ENCODE data around the gene PATL1. TPM values are rescaled to one million over a fixed set of nuclear protein-coding genes. Genes with fewer than 3 reads are reported as not detected.
"Not testable (repeated sequence)": the region's sequence is repeated elsewhere in the genome, so short reads cannot be mapped to it uniquely, and the experiment has no call there.

The PATL1 gene
- polyA plus RNA-seq, 1 donor (not counting 4 experiments of a cell fraction or from before 2014, with no cell fraction given) = 31.1 TPM

GRCh38 chr11:59630493-59630892 lies 38.3 kb downstream of the PATL1 start:
- no peak overlapping the region for H3K4me3 ChIP-seq (ENCODE audit: control insufficient read depth in 2 of 3, extremely low read depth in 1 of 3, insufficient read depth in 2 of 3, low read depth in 1 of 3, low read length in 3 of 3)
- FAIRE-seq (no peak), DNase-seq (ENCODE audit: low read depth, low spot score) (no peak)
- no peaks in the 10 kb centered on the region for H3K9me1 ChIP-seq (ENCODE audit: control insufficient read depth, extremely low read depth, insufficient read depth, low read length)
- TF ChIP-seq EZH2 (IDR thresholded peaks at IDR 0.05; ENCODE audit: low read length) (no peak), CTCF (optimal IDR thresholded peaks at IDR 0.05 in 1 of 3, IDR thresholded peaks at IDR 0.05 in 1 of 3, conservative IDR thresholded peaks at IDR 0.05 in 1 of 3; ENCODE audit: extremely low read depth in 1 of 3, insufficient read depth in 2 of 3, low read length in 3 of 3) (no peak)
- H3K27ac ChIP-seq (ENCODE audit: control insufficient read depth, insufficient read depth, low read length) = no peak overlapping the region
- H3K4me2 ChIP-seq (ENCODE audit: control insufficient read depth, extremely low read depth, insufficient read depth, low read depth, low read length) = no peak overlapping the region
- no peak overlapping the region for H2AFZ ChIP-seq (ENCODE audit: control insufficient read depth, low read length)
- dilution Hi-C loops (cut with MboI; ENCODE audit: extremely low pct_ligation_motif_present, low sequenced_read_pairs) = no loop called here
- no peaks in the 10 kb centered on the region for H3K9me3 ChIP-seq (ENCODE audit: control insufficient read depth, low read depth, low read length)
- H3K79me2 ChIP-seq (ENCODE audit: control insufficient read depth, insufficient read depth, low read length) = no peaks in the 10 kb centered on the region
- H3K4me1 ChIP-seq (ENCODE audit: control insufficient read depth, extremely low read depth, insufficient read depth, low read length) = no peaks in the 10 kb centered on the region
- no peaks in the 10 kb centered on the region for H3K36me3 ChIP-seq (ENCODE audit: control insufficient read depth in 2 of 2, extremely low read depth in 1 of 2, insufficient read depth in 2 of 2, low read length in 2 of 2)
- no peaks in the 10 kb centered on the region for H4K20me1 ChIP-seq (ENCODE audit: control insufficient read depth, extremely low read depth, insufficient read depth, low read length)
- no peak overlapping the region for H3K9ac ChIP-seq (ENCODE audit: control insufficient read depth, extremely low read depth, insufficient read depth, low read length)
- H3K27me3 ChIP-seq (ENCODE audit: control insufficient read depth, extremely low read depth, insufficient read depth, low read length) = no peaks in the 10 kb centered on the region

DNA sequence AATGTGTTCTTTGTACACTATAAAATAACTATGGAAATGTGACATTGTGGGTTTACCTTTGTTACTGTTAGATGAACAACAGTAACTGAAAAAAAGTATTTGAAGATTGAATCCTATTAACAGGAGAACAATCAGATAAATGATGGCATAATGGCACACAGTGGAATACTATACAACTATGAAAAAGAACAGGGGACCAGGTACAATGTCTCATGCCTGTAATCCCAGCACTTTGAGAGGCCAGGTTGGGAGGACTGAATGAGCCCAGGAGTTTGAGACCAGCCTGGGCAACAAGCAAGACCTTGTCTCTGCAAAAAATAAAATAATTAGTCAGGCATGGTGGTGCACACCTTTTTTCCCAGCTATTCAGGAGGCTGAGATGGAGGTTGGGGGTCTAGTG lies 38.8 kb downstream of the PATL1 start:
- DNase-seq (ENCODE audit: low read depth, low spot score) = no peak
- no peak overlapping the region for H2AFZ ChIP-seq (ENCODE audit: control insufficient read depth, low read length)
- H4K20me1 ChIP-seq (ENCODE audit: control insufficient read depth, extremely low read depth, insufficient read depth, low read length) = no peaks in the 10 kb centered on the region
- TF ChIP-seq CTCF (optimal IDR thresholded peaks at IDR 0.05 in 1 of 3, IDR thresholded peaks at IDR 0.05 in 1 of 3, conservative IDR thresholded peaks at IDR 0.05 in 1 of 3; ENCODE audit: extremely low read depth in 1 of 3, insufficient read depth in 2 of 3, low read length in 3 of 3) = no peak
- TF ChIP-seq EZH2 (IDR thresholded peaks at IDR 0.05; ENCODE audit: low read length) = no peak
- H3K4me2 ChIP-seq (ENCODE audit: control insufficient read depth, extremely low read depth, insufficient read depth, low read depth, low read length) = no peak overlapping the region
- H3K9me3 ChIP-seq (ENCODE audit: control insufficient read depth, low read depth, low read length) = no peaks in the 10 kb centered on the region
- no peak overlapping the region for H3K9ac ChIP-seq (ENCODE audit: control insufficient read depth, extremely low read depth, insufficient read depth, low read length)
- no peaks in the 10 kb centered on the region for H3K4me1 ChIP-seq (ENCODE audit: control insufficient read depth, extremely low read depth, insufficient read depth, low read length)
- no peak for FAIRE-seq
- H3K36me3 ChIP-seq (ENCODE audit: control insufficient read depth in 2 of 2, extremely low read depth in 1 of 2, insufficient read depth in 2 of 2, low read length in 2 of 2) = no peaks in the 10 kb centered on the region
- no peaks in the 10 kb centered on the region for H3K27me3 ChIP-seq (ENCODE audit: control insufficient read depth, extremely low read depth, insufficient read depth, low read length)
- H3K27ac ChIP-seq (ENCODE audit: control insufficient read depth, insufficient read depth, low read length) = no peak overlapping the region
- H3K4me3 ChIP-seq (ENCODE audit: control insufficient read depth in 2 of 3, extremely low read depth in 1 of 3, insufficient read depth in 2 of 3, low read depth in 1 of 3, low read length in 3 of 3) = no peak overlapping the region
- no peaks in the 10 kb centered on the region for H3K79me2 ChIP-seq (ENCODE audit: control insufficient read depth, insufficient read depth, low read length)
- H3K9me1 ChIP-seq (ENCODE audit: control insufficient read depth, extremely low read depth, insufficient read depth, low read length) = no peaks in the 10 kb centered on the region
- dilution Hi-C loops (cut with MboI; ENCODE audit: extremely low pct_ligation_motif_present, low sequenced_read_pairs) = no loop called here

- FAIRE-seq; dilution Hi-C loops (cut with MboI; ENCODE audit: extremely low pct_ligation_motif_present, low sequenced_read_pairs); DNase-seq (ENCODE audit: low read depth, low spot score); H3K27me3 ChIP-seq (ENCODE audit: control insufficient read depth, extremely low read depth, insufficient read depth, low read length); H3K79me2 ChIP-seq (ENCODE audit: control insufficient read depth, insufficient read depth, low read length); H3K9ac ChIP-seq (ENCODE audit: control insufficient read depth, extremely low read depth, insufficient read depth, low read length); H2AFZ ChIP-seq (ENCODE audit: control insufficient read depth, low read length); H3K36me3 ChIP-seq (ENCODE audit: control insufficient read depth in 2 of 2, extremely low read depth in 1 of 2, insufficient read depth in 2 of 2, low read length in 2 of 2); H3K9me3 ChIP-seq (ENCODE audit: control insufficient read depth, low read depth, low read length); H3K4me3 ChIP-seq (ENCODE audit: control insufficient read depth in 2 of 3, extremely low read depth in 1 of 3, insufficient read depth in 2 of 3, low read depth in 1 of 3, low read length in 3 of 3); H4K20me1 ChIP-seq (ENCODE audit: control insufficient read depth, extremely low read depth, insufficient read depth, low read length); H3K4me2 ChIP-seq (ENCODE audit: control insufficient read depth, extremely low read depth, insufficient read depth, low read depth, low read length); H3K9me1 ChIP-seq (ENCODE audit: control insufficient read depth, extremely low read depth, insufficient read depth, low read length); H3K4me1 ChIP-seq (ENCODE audit: control insufficient read depth, extremely low read depth, insufficient read depth, low read length); H3K27ac ChIP-seq (ENCODE audit: control insufficient read depth, insufficient read depth, low read length): not testable (repeated sequence)
These were observed 41.9 kb downstream of the PATL1 start for GRCh38 chr11:59626969-59627368.
